Measurements from ENCODE around the gene MEG3.

Gene MEG3

GRCh38 chr14:100822532-100823296, 3.2 kb upstream of the MEG3 start:
- Histone ChIP-seq H3K27me3 (ENCODE audit: insufficient read depth, low read depth) (no peaks in the 10 kb centered on the region), H3K27ac (no peak overlapping the region), H3K36me3 (ENCODE audit: insufficient read depth) (no peaks in the 10 kb centered on the region), H2AFZ (ENCODE audit: low read depth) (no peak overlapping the region), H4K20me1 (ENCODE audit: insufficient read depth) (no peaks in the 10 kb centered on the region), H3K4me2 (no peak overlapping the region), H3K9ac (no peak overlapping the region), H3K4me3 (IDR thresholded peaks at IDR 0.05; ENCODE audit: insufficient read depth, low read depth, low read length) (no peak overlapping the region), H3K4me1 (ENCODE audit: low read depth, poor library complexity, severe bottlenecking) (no peaks in the 10 kb centered on the region), H3K79me2 (ENCODE audit: insufficient read depth, low read depth) (no peaks in the 10 kb centered on the region)
- no peak for TF ChIP-seq CTCF (conservative IDR thresholded peaks at IDR 0.05; ENCODE audit: low read depth, low read length)

- H3K27me3 ChIP-seq (ENCODE audit: insufficient read depth, low read depth) = no peaks in the 10 kb centered on the region
- no peaks in the 10 kb centered on the region for H3K4me1 ChIP-seq (ENCODE audit: low read depth, poor library complexity, severe bottlenecking)
- no peak for TF ChIP-seq CTCF (conservative IDR thresholded peaks at IDR 0.05; ENCODE audit: low read depth, low read length)
- no peak overlapping the region for H3K4me3 ChIP-seq (IDR thresholded peaks at IDR 0.05; ENCODE audit: insufficient read depth, low read depth, low read length)
- H2AFZ ChIP-seq (ENCODE audit: low read depth) = no peak overlapping the region
- no peak overlapping the region for H3K9ac ChIP-seq
- no peak overlapping the region for H3K4me2 ChIP-seq
- H3K27ac ChIP-seq = no peak overlapping the region
- H3K79me2 ChIP-seq (ENCODE audit: insufficient read depth, low read depth) = no peaks in the 10 kb centered on the region
- H4K20me1 ChIP-seq (ENCODE audit: insufficient read depth) = no peaks in the 10 kb centered on the region
- H3K36me3 ChIP-seq (ENCODE audit: insufficient read depth) = no peaks in the 10 kb centered on the region
These were observed 2.4 kb upstream of the MEG3 start for GRCh38 chr14:100823413-100824080.

- no peak for TF ChIP-seq CTCF (conservative IDR thresholded peaks at IDR 0.05; ENCODE audit: low read depth, low read length)
- H2AFZ ChIP-seq (ENCODE audit: low read depth) = no peak overlapping the region
- H3K27ac ChIP-seq = no peak overlapping the region
- no peak overlapping the region for H3K4me2 ChIP-seq
- no peaks in the 10 kb centered on the region for H3K36me3 ChIP-seq (ENCODE audit: insufficient read depth)
- H3K4me1 ChIP-seq (ENCODE audit: low read depth, poor library complexity, severe bottlenecking) = no peaks in the 10 kb centered on the region
- H3K79me2 ChIP-seq (ENCODE audit: insufficient read depth, low read depth) = no peaks in the 10 kb centered on the region
- no peaks in the 10 kb centered on the region for H3K27me3 ChIP-seq (ENCODE audit: insufficient read depth, low read depth)
- H4K20me1 ChIP-seq (ENCODE audit: insufficient read depth) = no peaks in the 10 kb centered on the region
- H3K9ac ChIP-seq = no peak overlapping the region
- no peak overlapping the region for H3K4me3 ChIP-seq (IDR thresholded peaks at IDR 0.05; ENCODE audit: insufficient read depth, low read depth, low read length)
These were observed 1.8 kb upstream of the MEG3 start for GRCh38 chr14:100824091-100824551.

- H3K4me1 ChIP-seq (ENCODE audit: low read depth, poor library complexity, severe bottlenecking) = no peaks in the 10 kb centered on the region
These were observed 811 bp upstream of the MEG3 start for GRCh38 chr14:100824901-100825712.

More at GRCh38 chr14:100824901-100825712, 811 bp upstream of the MEG3 start:
- Histone ChIP-seq H3K27ac (no peak overlapping the region), H3K27me3 (ENCODE audit: insufficient read depth, low read depth) (no peaks in the 10 kb centered on the region; the same call in 1 of the 2 replicates), H3K36me3 (ENCODE audit: insufficient read depth) (no peaks in the 10 kb centered on the region), H3K9ac (no peak overlapping the region), H4K20me1 (ENCODE audit: insufficient read depth) (no peaks in the 10 kb centered on the region), H2AFZ (ENCODE audit: low read depth) (no peak overlapping the region), H3K79me2 (ENCODE audit: insufficient read depth, low read depth) (no peaks in the 10 kb centered on the region), H3K4me2 (no peak overlapping the region), H3K4me3 (IDR thresholded peaks at IDR 0.05; ENCODE audit: insufficient read depth, low read depth, low read length) (no peak overlapping the region)
- no peak for TF ChIP-seq CTCF (conservative IDR thresholded peaks at IDR 0.05; ENCODE audit: low read depth, low read length)
